ENCODE data around the gene PARVA. TPM values are rescaled to one million over a fixed set of nuclear protein-coding genes. Genes with fewer than 3 reads are reported as not detected.

PARVA gene
- total RNA-seq, 4 donors from 2014 or later, result 83.5 to 159 (median 128) TPM

GRCh38 chr11:12382451-12382850 lies 5.1 kb downstream of the PARVA start:
- no peak for TF ChIP-seq CTCF (IDR thresholded peaks at IDR 0.05; ENCODE audit: low read depth)

- TF ChIP-seq CTCF (IDR thresholded peaks at IDR 0.05; ENCODE audit: low read depth), result no peak
These were observed 8.9 kb downstream of the PARVA start for GRCh38 chr11:12386309-12386708.

- no peak for TF ChIP-seq CTCF (IDR thresholded peaks at IDR 0.05; ENCODE audit: low read depth)
These were observed 9.4 kb downstream of the PARVA start for GRCh38 chr11:12386745-12387144.

- TF ChIP-seq CTCF (IDR thresholded peaks at IDR 0.05; ENCODE audit: low read depth), result no peak
These were observed 10.8 kb downstream of the PARVA start for GRCh38 chr11:12388173-12388572.

GRCh38 chr11:12388939-12389670 lies 11.7 kb downstream of the PARVA start:
- no peak for TF ChIP-seq CTCF (IDR thresholded peaks at IDR 0.05; ENCODE audit: low read depth)

- no peak for TF ChIP-seq CTCF (IDR thresholded peaks at IDR 0.05; ENCODE audit: low read depth)
These were observed 12.6 kb downstream of the PARVA start for GRCh38 chr11:12389676-12390657.

GRCh38 chr11:12390687-12391110 lies 13.3 kb downstream of the PARVA start:
- TF ChIP-seq CTCF (IDR thresholded peaks at IDR 0.05; ENCODE audit: low read depth), result no peak

All from subcutaneous adipose tissue (tissue), 4 donors.